ENCODE data around the gene DHX58.
A peak's percentile ranks its signal among the peaks of the same experiment; 100 is the strongest.

Gene DHX58

DNA sequence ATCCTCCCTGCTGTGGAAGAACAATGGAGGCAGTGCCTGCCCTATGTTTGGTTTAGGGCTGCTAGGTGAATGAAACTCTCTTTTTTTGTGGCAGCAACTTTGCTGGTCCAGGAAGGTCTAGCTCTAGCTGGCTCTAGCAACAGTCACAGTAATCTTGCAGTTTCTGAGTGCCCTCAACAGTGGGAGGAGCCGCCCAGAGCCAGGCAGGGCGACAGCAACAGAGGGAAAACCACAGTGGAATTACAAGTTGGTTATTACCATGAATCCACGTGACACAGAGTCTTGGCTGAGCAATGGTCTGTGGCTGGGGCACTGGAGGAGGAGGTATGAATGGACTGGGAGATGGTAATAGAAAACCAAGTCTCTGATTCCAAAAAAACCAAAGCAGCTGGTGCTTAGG is 20.4 kb upstream of the DHX58 start:
- peaks cover 79% of the 10 kb centered on the region for H3K4me1 ChIP-seq (ENCODE audit: low read length)
- H4K20me1 ChIP-seq (ENCODE audit: insufficient read depth, low read length), result peaks cover 23% of the 10 kb centered on the region
- H3K79me2 ChIP-seq (ENCODE audit: low read length), result peaks cover 69% of the 10 kb centered on the region

DNA sequence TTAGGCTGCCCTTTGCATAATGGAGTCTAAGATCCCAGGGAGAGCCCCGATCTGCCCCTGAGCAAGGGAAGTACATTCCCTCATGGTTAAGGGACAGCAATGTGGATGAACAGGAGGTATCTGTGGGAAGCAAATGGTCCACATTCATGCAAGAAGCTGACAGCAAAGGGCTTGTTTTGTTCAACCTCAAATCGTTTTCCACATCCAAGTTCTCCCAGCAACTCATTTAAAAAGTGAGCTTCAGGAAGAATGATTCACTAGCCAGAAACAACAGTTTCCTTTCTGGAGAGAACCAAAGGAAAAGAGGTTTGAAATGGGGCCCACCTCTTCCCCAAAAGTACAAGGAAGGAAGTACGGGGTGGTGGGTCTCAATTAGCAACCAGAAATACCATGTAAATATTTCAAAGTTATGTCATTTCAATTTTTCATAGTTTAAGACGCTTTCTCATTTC is 19.5 kb upstream of the DHX58 start:
- peaks cover 5% of the 10 kb centered on the region; the same call in 1 of the 2 replicates for H3K9me3 ChIP-seq (ENCODE audit: insufficient read depth, low read length)
- no peak overlapping the region for H3K9ac ChIP-seq (ENCODE audit: low read length)
- peaks cover 23% of the 10 kb centered on the region for H4K20me1 ChIP-seq (ENCODE audit: insufficient read depth, low read length)
- peaks cover 49% of the 10 kb centered on the region for H3K36me3 ChIP-seq (replicated peaks; ENCODE audit: low read depth, low read length)
- H2AFZ ChIP-seq (ENCODE audit: low read depth, low read length), result no peak overlapping the region
- no peak for TF ChIP-seq EZH2phosphoT487 (IDR thresholded peaks at IDR 0.05; ENCODE audit: low read depth)
- TF ChIP-seq, protein P1, sequence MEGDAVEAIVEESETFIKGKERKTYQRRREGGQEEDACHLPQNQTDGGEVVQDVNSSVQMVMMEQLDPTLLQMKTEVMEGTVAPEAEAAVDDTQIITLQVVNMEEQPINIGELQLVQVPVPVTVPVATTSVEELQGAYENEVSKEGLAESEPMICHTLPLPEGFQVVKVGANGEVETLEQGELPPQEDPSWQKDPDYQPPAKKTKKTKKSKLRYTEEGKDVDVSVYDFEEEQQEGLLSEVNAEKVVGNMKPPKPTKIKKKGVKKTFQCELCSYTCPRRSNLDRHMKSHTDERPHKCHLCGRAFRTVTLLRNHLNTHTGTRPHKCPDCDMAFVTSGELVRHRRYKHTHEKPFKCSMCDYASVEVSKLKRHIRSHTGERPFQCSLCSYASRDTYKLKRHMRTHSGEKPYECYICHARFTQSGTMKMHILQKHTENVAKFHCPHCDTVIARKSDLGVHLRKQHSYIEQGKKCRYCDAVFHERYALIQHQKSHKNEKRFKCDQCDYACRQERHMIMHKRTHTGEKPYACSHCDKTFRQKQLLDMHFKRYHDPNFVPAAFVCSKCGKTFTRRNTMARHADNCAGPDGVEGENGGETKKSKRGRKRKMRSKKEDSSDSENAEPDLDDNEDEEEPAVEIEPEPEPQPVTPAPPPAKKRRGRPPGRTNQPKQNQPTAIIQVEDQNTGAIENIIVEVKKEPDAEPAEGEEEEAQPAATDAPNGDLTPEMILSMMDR (IDR thresholded peaks at IDR 0.05; ENCODE audit: low read depth, low read length), result no peak
- peak overlapping the region; percentile 71 for H3K4me2 ChIP-seq (ENCODE audit: low read length)
- H3K4me1 ChIP-seq (ENCODE audit: low read length), result peaks cover 81% of the 10 kb centered on the region
- peak overlapping the region; percentile 9; the same call in 1 of the 2 replicates for H3K4me3 ChIP-seq (ENCODE audit: low read length)
- H3K27ac ChIP-seq (ENCODE audit: low read length), result peak overlapping the region; percentile 97
- no peaks in the 10 kb centered on the region for H3K27me3 ChIP-seq (ENCODE audit: low read depth, low read length)
- peaks cover 59% of the 10 kb centered on the region for H3K79me2 ChIP-seq (ENCODE audit: low read length)

More for the DNA sequence above, 20.4 kb upstream of the DHX58 start:
- TF ChIP-seq, protein P1 (IDR thresholded peaks at IDR 0.05; ENCODE audit: low read depth, low read length), result no peak
- TF ChIP-seq EZH2phosphoT487 (IDR thresholded peaks at IDR 0.05; ENCODE audit: low read depth), result no peak
- H2AFZ ChIP-seq (ENCODE audit: low read depth, low read length), result no peak overlapping the region
- peak overlapping the region; percentile 97 for H3K27ac ChIP-seq (ENCODE audit: low read length)
- peak overlapping the region; percentile 56 for H3K9ac ChIP-seq (ENCODE audit: low read length)
- peaks cover 52% of the 10 kb centered on the region for H3K36me3 ChIP-seq (replicated peaks; ENCODE audit: low read depth, low read length)
- H3K4me2 ChIP-seq (ENCODE audit: low read length), result peak overlapping the region; percentile 71
- H3K27me3 ChIP-seq (ENCODE audit: low read depth, low read length), result no peaks in the 10 kb centered on the region
- peaks cover 5% of the 10 kb centered on the region; the same call in 1 of the 2 replicates for H3K9me3 ChIP-seq (ENCODE audit: insufficient read depth, low read length)
- peak overlapping the region; percentile 54 for H3K4me3 ChIP-seq (ENCODE audit: low read length)

DNA sequence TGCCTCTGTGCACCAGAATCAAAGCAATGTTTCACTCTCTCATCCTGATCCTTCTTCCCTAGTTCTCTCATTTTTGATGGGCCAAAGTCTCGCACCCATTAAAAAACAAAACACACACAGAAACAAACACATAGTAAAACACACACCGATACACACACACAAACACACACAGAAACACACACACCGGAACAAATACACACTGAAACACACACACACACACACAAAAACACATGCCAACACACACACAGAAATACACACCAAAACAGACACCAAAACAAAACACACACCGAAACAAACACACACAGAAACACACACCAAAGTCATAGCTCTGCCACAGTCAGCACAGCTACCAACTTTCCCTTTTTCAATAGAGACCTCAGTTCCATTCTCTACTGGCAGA is 18.7 kb upstream of the DHX58 start:
- no peak overlapping the region for H3K4me2 ChIP-seq (ENCODE audit: low read length)

DNA sequence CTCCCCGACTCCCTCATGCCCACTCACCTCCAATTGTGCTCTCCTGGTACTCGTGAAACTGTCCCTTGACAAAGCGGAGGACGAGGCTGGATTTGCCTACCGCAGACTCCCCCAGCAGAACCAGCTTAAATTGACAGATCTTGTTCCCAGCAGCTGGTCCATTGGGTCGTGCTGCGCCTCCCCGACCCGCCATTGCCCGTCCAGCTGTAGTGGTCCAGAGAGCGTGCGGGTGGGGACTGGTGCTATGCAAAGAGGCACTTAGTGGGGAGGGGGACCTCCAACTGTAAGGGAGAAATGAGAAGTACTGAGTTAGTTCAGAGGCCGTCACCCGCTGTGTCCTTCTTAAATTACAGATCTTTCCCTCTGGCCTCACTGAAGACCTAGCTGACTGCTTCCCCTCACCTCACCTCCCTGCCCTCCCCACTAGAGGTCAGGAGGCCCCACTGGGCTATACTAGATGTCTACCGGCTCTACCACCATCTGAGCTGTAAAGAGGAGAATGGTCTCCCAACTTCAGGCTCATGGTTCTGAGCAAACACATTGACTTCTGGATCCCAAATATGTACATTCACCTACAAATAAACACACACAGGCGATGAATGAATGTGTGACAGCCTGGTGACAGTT is 17.9 kb upstream of the DHX58 start:
- Histone ChIP-seq H3K27me3 (ENCODE audit: low read depth, low read length) (no peaks in the 10 kb centered on the region), H3K4me2 (ENCODE audit: low read length) (no peak overlapping the region), H3K9me3 (ENCODE audit: insufficient read depth, low read length) (peaks cover 5% of the 10 kb centered on the region; the same call in 1 of the 2 replicates), H3K4me1 (ENCODE audit: low read length) (peaks cover 75% of the 10 kb centered on the region), H3K27ac (ENCODE audit: low read length) (no peak overlapping the region), H3K4me3 (ENCODE audit: low read length) (no peak overlapping the region), H4K20me1 (ENCODE audit: insufficient read depth, low read length) (peaks cover 16% of the 10 kb centered on the region), H3K36me3 (replicated peaks; ENCODE audit: low read depth, low read length) (peaks cover 45% of the 10 kb centered on the region), H2AFZ (ENCODE audit: low read depth, low read length) (no peak overlapping the region), H3K9ac (ENCODE audit: low read length) (no peak overlapping the region), H3K79me2 (ENCODE audit: low read length) (peaks cover 44% of the 10 kb centered on the region)
- TF ChIP-seq, protein P1 (IDR thresholded peaks at IDR 0.05; ENCODE audit: low read depth, low read length), result peak; percentile 32
- no peak for TF ChIP-seq EZH2phosphoT487 (IDR thresholded peaks at IDR 0.05; ENCODE audit: low read depth)

More for the DNA sequence above, 18.7 kb upstream of the DHX58 start:
- Histone ChIP-seq H3K4me3 (ENCODE audit: low read length) (no peak overlapping the region), H3K27ac (ENCODE audit: low read length) (peak overlapping the region; percentile 97; the same call in 1 of the 2 replicates), H3K9ac (ENCODE audit: low read length) (no peak overlapping the region), H3K79me2 (ENCODE audit: low read length) (peaks cover 52% of the 10 kb centered on the region), H4K20me1 (ENCODE audit: insufficient read depth, low read length) (peaks cover 21% of the 10 kb centered on the region), H3K27me3 (ENCODE audit: low read depth, low read length) (no peaks in the 10 kb centered on the region), H3K9me3 (ENCODE audit: insufficient read depth, low read length) (peaks cover 5% of the 10 kb centered on the region; the same call in 1 of the 2 replicates), H2AFZ (ENCODE audit: low read depth, low read length) (no peak overlapping the region), H3K4me1 (ENCODE audit: low read length) (peaks cover 79% of the 10 kb centered on the region), H3K36me3 (replicated peaks; ENCODE audit: low read depth, low read length) (peaks cover 50% of the 10 kb centered on the region)
- TF ChIP-seq, protein P1 (IDR thresholded peaks at IDR 0.05; ENCODE audit: low read depth, low read length), result no peak
- no peak for TF ChIP-seq EZH2phosphoT487 (IDR thresholded peaks at IDR 0.05; ENCODE audit: low read depth)
